A549 treated with RU486 at 1 μM for 4 hours (cell line): ENCODE measurements around the gene C16orf96. TPM values are rescaled to one million over a fixed set of nuclear protein-coding genes. Genes with fewer than 3 reads are reported as not detected.

Experiments used
- total RNA-seq: library from RNA; stranded (reverse); fragments of 200-300 nt; extraction: Qiagen RNA extraction; gene quantifications from 5 replicates; pipeline ENCODE4 v1.2.3, GENCODE V29; 2022; ENCODE audit warnings: low read depth

The C16orf96 gene
- total RNA-seq: not detected in 5 replicates

DNA sequence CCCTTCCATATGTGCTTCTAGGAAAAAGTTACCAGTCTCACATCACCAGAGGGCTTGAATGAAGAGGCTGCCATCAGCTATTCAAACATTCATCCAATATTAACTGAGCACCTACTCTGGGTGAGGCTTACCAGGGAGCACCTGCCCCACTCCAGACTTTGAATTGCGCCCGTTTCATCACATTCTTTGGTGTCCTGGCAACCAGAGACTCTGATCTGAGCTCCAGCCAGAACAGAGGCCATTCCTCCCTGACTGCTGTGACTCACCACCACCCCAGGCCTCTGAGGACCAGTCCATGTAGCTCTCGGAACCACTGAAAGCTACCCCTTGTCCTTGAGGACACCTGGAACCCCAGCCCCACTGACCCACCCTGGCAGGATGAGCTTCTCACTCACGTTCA lies at the start of gene C16orf96:
Gene C16orf96, plus strand, starts transcription at position 229 of the 400 bp plus-strand sequence. Its CDS starts 150 bp downstream, at position 379.

DNA sequence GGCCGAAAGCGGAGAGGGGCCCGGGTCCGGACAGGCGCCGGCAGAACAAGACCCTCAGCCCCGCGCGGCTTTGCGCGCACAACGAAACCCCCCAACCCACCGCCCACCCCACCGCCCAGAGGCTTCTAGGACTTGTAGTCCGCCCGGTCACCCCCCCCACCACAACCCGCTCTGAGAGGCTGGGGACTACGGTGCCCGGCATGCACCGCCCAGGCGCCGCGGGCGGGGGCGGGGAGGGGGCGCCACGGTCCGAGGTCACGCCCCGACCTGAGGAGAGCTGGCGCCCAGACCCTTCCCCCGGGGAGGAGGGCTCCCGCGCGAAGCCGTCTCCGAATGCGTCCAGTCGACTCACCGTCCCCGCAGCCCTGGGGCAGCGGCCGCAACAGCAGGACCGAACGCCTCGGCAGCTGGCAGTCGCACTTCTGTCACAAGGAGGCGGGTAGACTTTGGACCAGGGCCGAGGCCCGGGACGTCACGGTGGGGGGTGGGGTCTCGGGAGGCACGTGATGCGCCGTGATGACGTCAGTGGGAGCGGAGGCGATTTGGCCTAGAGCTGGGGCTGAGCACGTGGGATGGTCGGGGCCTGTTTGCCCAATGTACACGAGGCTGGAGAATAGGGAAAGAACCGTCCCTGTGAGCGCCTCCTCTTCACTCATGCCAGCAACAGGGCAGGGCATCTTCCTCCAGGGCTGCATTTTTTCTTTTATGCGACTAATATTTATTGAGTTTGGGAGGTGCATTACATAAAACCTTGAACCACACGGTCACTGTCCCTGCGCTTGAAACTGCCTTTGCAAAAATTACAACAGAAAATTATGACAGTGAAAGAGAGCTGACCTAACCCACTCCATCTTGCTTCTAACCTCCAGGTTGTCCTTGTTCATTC lies 17.5 kb upstream of the C16orf96 start, which contains the start of gene CDIP1:
Gene CDIP1, minus strand, starts transcription at position 424 of the 886 bp plus-strand sequence. CDS start 24,643 bp downstream, outside the sequence.

DNA sequence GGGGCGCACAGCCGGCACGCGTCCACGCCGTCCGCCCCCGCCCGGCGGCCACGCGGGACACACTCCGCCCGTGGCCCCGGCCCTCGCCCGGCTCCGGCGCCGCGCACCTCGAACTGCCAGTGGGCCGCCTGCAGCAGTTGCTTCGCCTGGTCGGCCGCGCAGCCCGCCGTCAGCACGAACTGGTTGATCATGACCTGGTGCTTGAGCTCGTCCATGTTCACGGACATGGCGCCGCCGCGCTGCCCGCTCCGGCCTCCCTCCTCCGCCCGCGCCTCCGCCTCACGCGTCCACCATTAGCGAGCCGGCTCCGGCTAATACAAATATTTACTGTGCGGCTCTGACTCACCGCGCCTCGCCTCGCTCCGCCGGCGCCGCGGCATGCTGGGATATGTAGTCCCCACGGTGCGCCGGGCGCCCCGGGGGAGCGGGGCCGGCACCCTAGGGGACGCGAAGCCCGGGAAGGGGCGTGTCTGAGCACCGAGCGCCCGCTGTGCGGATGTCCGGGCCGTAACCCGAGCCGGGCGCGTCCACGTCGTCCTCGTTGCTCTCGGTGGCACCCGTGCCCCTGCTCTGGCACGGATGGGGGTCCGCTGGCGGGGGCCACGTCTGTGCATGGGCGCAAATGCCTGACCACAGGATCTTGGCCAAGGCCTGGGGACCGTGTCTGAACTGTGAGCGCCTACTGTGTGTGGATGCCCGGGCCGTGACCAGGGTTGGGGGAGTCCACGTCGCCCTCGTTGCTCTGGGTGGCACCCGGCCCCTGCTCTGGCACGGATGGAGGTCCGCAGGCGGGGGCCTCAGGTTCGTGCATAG lies 58.6 kb downstream of the C16orf96 start, which contains the start of gene UBALD1:
Gene UBALD1, minus strand, starts transcription at position 318 of the 813 bp plus-strand sequence. Its CDS starts 91 bp downstream, at position 227.

DNA sequence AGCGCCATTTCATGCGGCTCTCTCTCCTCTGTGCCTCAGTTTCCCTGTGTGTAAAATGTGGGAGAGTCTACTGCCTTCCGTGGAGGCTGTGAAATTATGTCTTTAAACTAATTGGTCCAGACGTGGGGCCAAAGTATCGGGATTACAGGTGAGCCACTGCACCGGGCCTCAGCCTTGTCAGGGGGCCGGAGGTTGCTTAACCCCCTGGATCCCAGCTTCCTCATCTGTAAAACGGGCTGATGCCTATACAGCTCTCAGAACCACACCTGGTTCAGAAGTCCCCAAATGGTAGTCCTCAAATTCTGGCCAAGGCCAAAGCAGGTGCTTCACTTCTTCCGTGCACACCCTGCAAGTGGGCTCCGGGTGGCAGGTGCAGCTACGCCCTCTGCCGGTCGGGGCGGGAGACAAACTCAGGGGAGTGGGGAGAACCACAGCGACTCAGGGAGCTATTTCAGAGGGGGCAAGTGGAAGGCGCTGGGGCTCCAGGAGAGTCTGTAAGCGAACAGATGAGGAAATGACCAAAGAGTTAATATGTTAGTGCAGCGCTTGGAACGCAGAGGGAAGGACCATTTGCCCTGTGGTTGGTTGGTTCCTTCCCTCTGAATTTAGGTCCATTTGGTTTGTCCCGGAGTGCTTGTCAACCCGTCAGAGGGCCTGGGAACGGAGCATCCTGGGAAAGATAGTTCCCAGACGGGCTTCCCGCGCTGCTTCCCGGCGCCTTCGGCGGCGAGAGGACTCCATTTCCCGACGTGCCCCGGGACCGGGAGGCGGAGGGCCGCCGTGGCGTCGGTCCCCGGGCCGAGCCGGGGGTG lies 68.1 kb downstream of the C16orf96 start, which contains the start of gene MGRN1:
Gene MGRN1, plus strand, starts transcription at position 812 of the 812 bp plus-strand sequence. CDS start 135 bp downstream, outside the sequence.

Other genes with a start within 250 kb of the C16orf96 start
- gene GLIS2, start 240.3 kb upstream of the C16orf96 start, total RNA-seq: 22.3 to 32.9 TPM (median 29.9 TPM) in 5 replicates
- gene PAM16, start 205.0 kb upstream of the C16orf96 start, total RNA-seq: 57.7 to 79.1 TPM (median 78.2 TPM) in 5 replicates
- 4.8 to 7.8 TPM (median 6.7 TPM) in 5 replicates for gene VASN, start 184.5 kb upstream of the C16orf96 start, total RNA-seq
- gene CORO7, start 139.7 kb upstream of the C16orf96 start, total RNA-seq: 11.5 to 18.4 TPM (median 12.9 TPM) in 5 replicates
- gene DNAJA3, start 130.5 kb upstream of the C16orf96 start, total RNA-seq: 59.0 to 72.9 TPM (median 72.5 TPM) in 5 replicates
- 41.2 to 47.2 TPM (median 43.5 TPM) in 5 replicates for gene NMRAL1, start 81.7 kb upstream of the C16orf96 start, total RNA-seq
- gene HMOX2, start 79.9 kb upstream of the C16orf96 start, total RNA-seq: 51.4 to 58.9 TPM (median 55.7 TPM) in 5 replicates
- gene CDIP1, start 17.6 kb upstream of the C16orf96 start, total RNA-seq: 9.8 to 12.2 TPM (median 11.0 TPM) in 5 replicates
- 33.7 to 66.3 TPM (median 62.3 TPM) in 5 replicates for gene UBALD1, start 58.5 kb downstream of the C16orf96 start, total RNA-seq
- 33.0 to 44.1 TPM (median 38.6 TPM) in 5 replicates for gene MGRN1, start 68.5 kb downstream of the C16orf96 start, total RNA-seq
- gene NUDT16L1, start 137.2 kb downstream of the C16orf96 start, total RNA-seq: 16.1 to 25.8 TPM (median 23.2 TPM) in 5 replicates
- gene ANKS3, start 177.9 kb downstream of the C16orf96 start, total RNA-seq: 22.1 to 26.7 TPM (median 25.3 TPM) in 5 replicates
- 0.91 to 2.0 TPM (median 1.6 TPM) in 5 replicates for gene DNAAF8, start 178.2 kb downstream of the C16orf96 start, total RNA-seq
- gene ZNF500, start 210.8 kb downstream of the C16orf96 start, total RNA-seq: 6.6 to 10.1 TPM (median 7.9 TPM) in 5 replicates
- gene SEPTIN12, start 232.0 kb downstream of the C16orf96 start, total RNA-seq: not detected in 5 replicates
- not detected in 5 replicates for gene SMIM22, start 239.0 kb downstream of the C16orf96 start, total RNA-seq
- 10.1 to 16.3 TPM (median 14.8 TPM) in 5 replicates for gene ROGDI, start 246.3 kb downstream of the C16orf96 start, total RNA-seq